Activated CD8-positive, alpha-beta memory T cell treated with anti-CD3 and anti-CD28 coated beads, Interleukin-2, amount 10 ng/mL, durations not matched to agents 7 days and 5 days (primary cell): ENCODE measurements around the gene RAPGEF3. TPM values are rescaled to one million over a fixed set of nuclear protein-coding genes. Genes with fewer than 3 reads are reported as not detected.
A peak's percentile ranks its signal among the peaks of the same experiment; 100 is the strongest.

Source experiments
- ATAC-seq: fragments of 150-1000 bp; cut with Tn5 transposase; one replicate; pipeline ENCODE4 v1.10.0; 2021; ENCODE audit warnings: moderate library complexity
- CTCF ChIA-PET: fragments of 350-600 bp; sonication (Branson Sonifier 250); formaldehyde crosslinking; loops from one replicate; lab custom pipeline; 2021; ENCODE audit warnings: antibody characterized with exemption; lab: Charles Lee
- DNase-seq: peaks from one replicate; pipeline ENCODE4 v3.0.0-alpha.2; 2020
- H3K27ac Mint-ChIP-seq: one replicate; pipeline ENCODE4 v1.8.0; 2021; ENCODE audit warnings: mild to moderate bottlenecking, mixed read lengths
- H3K27me3 Mint-ChIP-seq: one replicate; pipeline ENCODE4 v1.8.0; 2021; ENCODE audit warnings: mixed read lengths
- H3K36me3 Mint-ChIP-seq: one replicate; pipeline ENCODE4 v1.8.0; 2021; ENCODE audit warnings: mild to moderate bottlenecking, mixed read lengths
- H3K4me1 Mint-ChIP-seq: one replicate; pipeline ENCODE4 v1.8.0; 2021; ENCODE audit warnings: mixed read lengths
- H3K4me3 Mint-ChIP-seq: one replicate; pipeline ENCODE4 v1.8.0; 2021; ENCODE audit warnings: mild to moderate bottlenecking, moderate library complexity, mixed read lengths
- H3K9me3 Mint-ChIP-seq: one replicate; pipeline ENCODE4 v1.8.0; 2022; ENCODE audit warnings: low read depth, mixed read lengths
- total RNA-seq, 2 experiments: library from RNA; stranded (reverse); gene quantifications; one replicate each; pipeline ENCODE4 v1.2.3, GENCODE V29; 2021

The RAPGEF3 gene
- total RNA-seq, 2 experiments from 2014 or later, result 1.5 to 1.9 TPM

DNA sequence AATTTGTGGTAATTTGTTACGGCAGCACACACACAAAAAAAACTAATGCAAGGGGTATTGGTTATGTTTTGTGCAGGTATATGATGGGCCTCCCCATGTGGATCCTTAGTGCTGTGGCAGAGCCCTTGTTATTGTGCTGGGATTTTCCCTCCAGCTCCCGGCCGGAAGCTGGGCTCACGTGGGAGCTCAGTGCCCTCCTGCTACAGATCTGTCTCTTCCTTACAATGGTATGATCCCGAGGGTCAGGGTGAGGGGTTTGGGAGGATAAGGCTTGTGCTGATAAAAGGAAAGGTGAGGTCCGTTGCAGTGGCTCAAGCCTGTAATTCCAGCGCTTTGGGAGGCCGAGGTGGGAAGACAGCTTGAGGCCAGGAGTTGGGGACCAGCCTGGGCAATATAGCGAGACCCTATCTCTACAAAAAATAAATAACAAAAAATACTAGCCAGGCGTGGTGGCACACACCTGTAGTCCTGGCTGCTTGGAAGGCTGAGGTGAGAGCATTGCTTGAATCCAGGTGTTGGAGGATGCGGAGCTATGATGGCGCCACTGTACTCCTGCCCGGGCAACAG is 13.5 kb upstream of the RAPGEF3 start:
- peaks cover 40% of the 10 kb centered on the region for H3K4me1 Mint-ChIP-seq
- H3K9me3 Mint-ChIP-seq, result no peaks in the 10 kb centered on the region
- peak overlapping the region; percentile 68 for H3K4me3 Mint-ChIP-seq
- H3K27ac Mint-ChIP-seq, result no peak overlapping the region
- DNase-seq (no peak), ATAC-seq (no peak)
- H3K36me3 Mint-ChIP-seq, result peaks cover 2% of the 10 kb centered on the region
- CTCF ChIA-PET, result interaction anchor here (0.7 to 19.5 kb wide), 8 partner anchors 10 to 121 kb away, joined by 3 to 954 read pairs (median 6); partner anchors contain the start of genes ENDOU, RAPGEF3 and RPAP3
- peaks cover 19% of the 10 kb centered on the region for H3K27me3 Mint-ChIP-seq

DNA sequence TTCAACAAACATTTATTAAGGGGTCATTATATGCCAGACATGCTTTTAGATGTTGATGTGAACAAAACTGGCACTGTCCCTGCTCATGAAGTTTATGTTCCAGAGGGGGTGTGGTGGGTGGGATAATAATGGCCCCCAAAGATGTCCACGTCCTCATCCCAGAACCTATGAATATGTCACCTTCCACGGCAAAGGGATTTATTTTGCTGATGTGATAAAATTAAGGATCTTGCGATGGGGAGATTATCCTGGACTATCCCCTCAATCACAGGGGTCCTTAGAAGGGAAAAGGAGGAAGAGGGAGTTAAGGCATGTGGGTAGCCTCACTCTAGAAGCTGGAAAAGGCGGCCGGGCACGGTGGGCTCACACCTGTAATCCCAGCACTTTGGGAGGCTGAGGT is 12.6 kb upstream of the RAPGEF3 start:
- CTCF ChIA-PET, result interaction anchor here (2.7 to 19.5 kb wide), 4 partner anchors 20 to 62 kb away, joined by 8 to 954 read pairs (median 410); partner anchors contain the start of genes ENDOU, RAPGEF3 and RPAP3
- no peaks in the 10 kb centered on the region for H3K9me3 Mint-ChIP-seq
- peaks cover 2% of the 10 kb centered on the region for H3K36me3 Mint-ChIP-seq
- H3K27me3 Mint-ChIP-seq, result peaks cover 19% of the 10 kb centered on the region
- no peak overlapping the region for H3K27ac Mint-ChIP-seq
- ATAC-seq (no peak), DNase-seq (no peak)
- H3K4me1 Mint-ChIP-seq, result peaks cover 43% of the 10 kb centered on the region
- H3K4me3 Mint-ChIP-seq, result no peak overlapping the region

DNA sequence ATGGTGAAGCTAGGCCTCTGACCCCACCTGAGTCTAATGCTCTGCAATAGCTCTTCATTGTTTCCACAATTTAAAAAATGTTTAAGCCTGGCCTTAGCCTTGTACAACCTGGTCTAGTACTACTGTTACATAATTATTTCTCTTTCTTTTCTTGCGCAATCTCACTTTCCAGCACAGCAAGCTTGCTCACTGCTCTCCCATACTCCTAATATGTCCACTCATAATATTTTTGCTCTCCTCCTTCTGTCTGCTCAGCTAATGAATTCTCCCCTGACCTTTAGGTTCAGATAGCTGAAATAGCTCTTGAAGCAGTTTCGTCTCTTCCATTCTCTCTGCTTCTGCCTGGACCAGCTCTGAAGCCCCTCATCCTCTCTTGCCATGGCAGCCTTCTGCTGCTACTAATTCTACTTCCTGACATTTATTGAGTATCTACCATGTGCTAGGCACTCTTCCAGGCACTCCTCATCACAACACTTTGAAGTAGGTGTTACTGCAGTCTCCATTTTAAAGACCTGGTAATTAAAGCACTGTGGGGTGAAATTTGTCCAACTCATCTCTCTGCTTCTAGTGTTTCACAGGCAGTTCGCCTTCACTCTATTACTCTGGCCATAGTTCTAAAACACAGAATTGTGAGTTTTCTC is 11.5 kb upstream of the RAPGEF3 start:
- Mint-ChIP-seq H3K4me1 (peaks cover 39% of the 10 kb centered on the region), H3K27me3 (peaks cover 19% of the 10 kb centered on the region), H3K9me3 (no peaks in the 10 kb centered on the region), H3K4me3 (no peak overlapping the region), H3K27ac (no peak overlapping the region), H3K36me3 (peaks cover 2% of the 10 kb centered on the region)
- CTCF ChIA-PET, result interaction anchor here (0.7 to 19.5 kb wide), 6 partner anchors 8 to 63 kb away, joined by 3 to 954 read pairs (median 241); partner anchors contain the start of genes ENDOU, RAPGEF3 and RPAP3
- ATAC-seq (no peak), DNase-seq (no peak)

DNA sequence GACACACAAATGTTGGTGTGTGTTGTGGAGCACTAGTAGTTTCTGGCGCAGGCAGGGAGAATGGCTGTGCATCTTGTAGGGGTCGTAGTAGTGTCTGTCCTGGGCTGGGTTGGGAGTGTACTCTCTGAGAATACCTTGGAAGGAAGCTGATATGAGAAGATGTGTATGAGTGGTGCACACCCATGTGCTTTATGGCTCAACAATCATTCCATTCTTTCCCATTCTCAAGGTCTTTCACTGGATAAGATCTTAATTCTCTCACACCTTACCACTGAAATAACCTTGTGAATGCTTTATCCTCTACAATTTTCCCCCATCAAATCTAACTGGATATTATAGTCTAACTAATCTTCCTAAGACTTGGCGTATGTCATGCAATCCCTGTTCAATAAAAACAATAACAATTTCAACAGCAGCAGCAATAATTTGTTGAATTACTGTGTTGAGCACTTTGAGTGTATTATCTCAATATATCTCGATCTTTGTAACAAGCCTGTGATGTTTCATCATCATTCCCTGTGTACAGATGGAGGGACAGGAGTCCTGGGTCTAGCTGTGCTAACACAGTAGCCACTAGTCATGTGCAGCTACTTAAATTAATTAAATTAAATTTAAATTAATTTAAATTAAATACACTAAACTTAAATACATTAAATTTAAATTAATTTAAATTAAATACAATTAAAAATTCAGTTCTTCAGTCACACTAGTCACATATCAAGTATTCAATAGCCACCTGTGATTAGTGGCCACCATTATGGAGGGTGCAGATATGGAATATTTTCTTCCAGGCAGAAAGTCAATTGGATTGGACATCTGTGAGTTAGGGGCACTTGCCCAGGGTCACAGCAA is 10.8 kb upstream of the RAPGEF3 start:
- peaks cover 19% of the 10 kb centered on the region for H3K27me3 Mint-ChIP-seq

DNA sequence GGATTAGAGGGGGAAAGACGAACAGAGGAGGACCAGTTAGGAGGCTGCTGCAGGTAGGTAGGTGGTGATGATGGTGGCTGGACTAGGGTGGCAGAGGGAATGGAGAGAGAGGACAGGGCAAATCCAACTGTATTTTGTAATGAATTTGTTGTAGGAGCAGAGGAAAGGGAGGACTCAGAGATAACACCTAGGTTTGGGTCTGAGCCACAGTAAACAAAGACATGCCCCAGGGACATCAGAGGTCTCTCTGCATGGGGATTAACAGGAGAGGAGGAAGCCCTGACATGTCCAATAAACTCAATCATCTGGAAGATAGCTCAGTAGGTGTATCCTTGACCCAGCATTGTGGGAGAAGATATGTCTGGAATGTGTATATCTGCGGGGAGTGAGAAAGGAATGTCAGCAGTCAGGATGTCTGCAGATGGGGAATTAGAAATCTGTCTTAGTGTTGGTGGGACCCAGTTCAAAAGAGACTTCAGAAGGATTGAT is 9.7 kb upstream of the RAPGEF3 start:
- Mint-ChIP-seq H3K9me3 (no peaks in the 10 kb centered on the region), H3K4me1 (peaks cover 27% of the 10 kb centered on the region), H3K36me3 (no peaks in the 10 kb centered on the region), H3K27me3 (peaks cover 19% of the 10 kb centered on the region), H3K4me3 (no peak overlapping the region), H3K27ac (no peak overlapping the region)
- no peak for DNase-seq
- CTCF ChIA-PET, result interaction anchor here (1.2 to 19.5 kb wide), 11 partner anchors 10 to 195 kb away, joined by 3 to 954 read pairs (median 15); partner anchors contain the start of genes ENDOU, RAPGEF3, RPAP3 and TMEM106C
- ATAC-seq, result no peak

More for the DNA sequence above, 10.8 kb upstream of the RAPGEF3 start:
- no peak overlapping the region for H3K27ac Mint-ChIP-seq
- ATAC-seq (no peak), DNase-seq (no peak)
- H3K4me1 Mint-ChIP-seq, result peaks cover 33% of the 10 kb centered on the region
- CTCF ChIA-PET, result interaction anchor here (0.6 to 19.5 kb wide), 7 partner anchors 9 to 1301 kb away, joined by 3 to 954 read pairs (median 105); partner anchors contain the start of genes ENDOU, RAPGEF3, RHEBL1 and RPAP3
- H3K9me3 Mint-ChIP-seq, result no peaks in the 10 kb centered on the region
- no peak overlapping the region for H3K4me3 Mint-ChIP-seq
- peaks cover 2% of the 10 kb centered on the region for H3K36me3 Mint-ChIP-seq

DNA sequence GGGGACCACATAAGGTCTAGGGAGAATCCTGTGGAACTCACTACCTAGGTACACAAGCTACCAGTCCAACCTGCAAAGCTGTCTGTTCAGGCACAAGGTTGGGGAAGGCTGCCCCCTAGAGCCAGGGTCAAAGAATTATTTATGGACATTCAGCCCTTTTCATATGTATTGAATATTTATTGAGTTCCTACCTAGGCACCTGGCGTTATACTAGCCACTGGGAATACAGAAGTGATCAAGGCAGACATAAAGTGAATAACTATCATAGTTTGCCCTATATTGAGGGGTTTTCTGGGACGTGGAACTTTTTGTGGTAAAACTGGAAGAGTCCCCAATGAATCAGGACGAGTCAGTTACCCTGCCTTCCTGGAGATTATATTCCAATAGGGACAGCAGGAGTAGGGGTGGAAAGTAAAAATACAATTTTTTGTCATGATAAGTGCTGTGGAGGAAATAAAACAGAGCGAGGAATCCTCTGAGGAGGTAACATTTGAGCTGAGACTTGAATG is 8.6 kb upstream of the RAPGEF3 start:
- Mint-ChIP-seq H3K36me3 (no peaks in the 10 kb centered on the region), H3K9me3 (no peaks in the 10 kb centered on the region), H3K4me1 (peaks cover 27% of the 10 kb centered on the region), H3K27me3 (peaks cover 16% of the 10 kb centered on the region), H3K27ac (peak overlapping the region; percentile 58), H3K4me3 (no peak overlapping the region)
- ATAC-seq, result peak; percentile 85
- DNase-seq, result peak; percentile 89
- CTCF ChIA-PET, result interaction anchor here (0.7 to 19.5 kb wide), 27 partner anchors 11 to 423 kb away, joined by 3 to 954 read pairs (median 4); partner anchors contain the start of genes ENDOU, RAPGEF3, RPAP3 and TMEM106C

DNA sequence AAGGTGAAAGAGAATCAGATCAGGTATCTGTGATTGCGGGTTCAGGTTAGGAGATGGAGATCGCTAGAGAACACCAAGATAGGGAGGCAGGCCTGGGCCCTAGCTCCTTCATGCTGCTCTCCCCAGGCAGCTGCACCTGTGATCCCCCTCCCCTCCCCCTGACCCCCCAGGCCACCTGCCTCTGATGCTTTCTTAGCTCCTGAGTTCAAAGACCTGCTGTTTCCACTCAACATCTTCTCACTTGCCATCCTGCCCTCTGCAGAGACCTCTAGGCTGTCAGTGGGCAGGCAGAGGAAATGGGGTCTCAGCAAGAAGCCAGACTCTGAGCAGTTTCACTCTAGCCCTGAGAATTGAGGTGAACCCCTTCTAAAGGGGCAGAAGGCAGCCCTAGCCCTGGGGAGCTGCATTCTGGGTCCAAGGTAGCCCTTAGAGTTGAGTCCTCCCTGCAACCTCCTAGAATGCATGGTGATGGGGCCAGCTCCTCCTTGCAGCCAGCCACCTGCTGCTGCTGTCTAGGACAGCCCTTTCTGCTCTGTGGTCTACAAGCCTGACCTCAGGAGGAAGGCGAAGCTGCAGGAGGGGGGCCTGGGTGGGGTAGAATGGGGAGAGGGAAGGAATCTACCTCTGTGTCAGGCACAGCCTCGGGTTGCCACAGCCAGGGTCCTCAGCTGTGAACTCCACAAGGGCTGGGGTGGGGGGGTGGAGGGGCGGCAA is 8.0 kb upstream of the RAPGEF3 start:
- CTCF ChIA-PET, result interaction anchor here (0.7 to 19.5 kb wide), 29 partner anchors 12 to 424 kb away, joined by 3 to 954 read pairs (median 4); partner anchors contain the start of genes ENDOU, RAPGEF3, RPAP3 and TMEM106C
- H3K27me3 Mint-ChIP-seq, result peaks cover 11% of the 10 kb centered on the region
- H3K4me3 Mint-ChIP-seq, result no peak overlapping the region
- no peaks in the 10 kb centered on the region for H3K36me3 Mint-ChIP-seq
- no peak for DNase-seq
- H3K27ac Mint-ChIP-seq, result peak overlapping the region; percentile 58
- peak; percentile 75 for ATAC-seq
- H3K9me3 Mint-ChIP-seq, result no peaks in the 10 kb centered on the region
- H3K4me1 Mint-ChIP-seq, result peaks cover 30% of the 10 kb centered on the region

DNA sequence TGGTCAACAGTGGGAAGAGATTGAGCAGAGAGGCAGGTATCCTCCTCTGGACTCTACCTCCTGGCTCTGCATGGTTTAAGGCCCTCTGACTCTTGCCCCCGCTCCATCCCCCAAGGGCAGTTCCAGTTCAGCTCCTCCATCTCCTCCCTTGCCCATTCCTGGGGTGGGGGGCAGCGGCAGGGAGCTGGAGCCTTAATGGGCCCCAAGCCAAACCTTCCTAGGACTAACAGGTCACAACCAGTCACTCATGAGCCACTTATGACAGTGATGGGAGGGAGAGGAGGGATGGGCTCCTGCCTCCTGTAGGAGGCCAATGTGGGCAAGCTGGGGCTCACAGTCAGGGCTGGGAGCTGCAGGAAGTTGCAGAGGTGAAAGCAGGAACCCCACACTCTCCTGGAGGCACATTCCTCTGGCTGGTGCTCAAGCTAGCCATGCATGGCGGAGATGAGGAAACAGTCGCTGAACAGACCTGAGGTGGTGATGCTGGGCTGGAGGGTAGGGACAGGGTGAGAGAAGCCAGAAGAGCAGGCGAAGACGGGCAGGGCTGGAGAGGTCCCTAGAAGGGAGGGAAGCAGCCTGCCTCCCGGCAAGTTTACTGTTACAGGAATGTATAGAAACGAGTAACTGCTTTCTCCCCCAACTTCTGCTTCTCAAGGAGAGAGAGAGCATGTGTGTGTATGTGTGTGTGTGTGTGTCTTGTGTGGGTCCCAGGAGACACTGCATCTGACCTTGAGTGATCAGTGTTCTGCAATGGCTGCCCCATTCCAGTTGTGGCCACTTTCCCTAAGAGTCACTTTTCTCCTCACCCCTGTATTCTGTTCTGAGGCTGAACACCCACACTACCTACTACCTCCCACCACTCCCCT is 5.0 kb upstream of the RAPGEF3 start:
- ATAC-seq (no peak), DNase-seq (no peak)
- CTCF ChIA-PET, result interaction anchor here (0.6 to 26.5 kb wide), 6 partner anchors 9 to 69 kb away, joined by 3 to 954 read pairs (median 50); partner anchors contain the start of gene SLC48A1
- Mint-ChIP-seq H3K9me3 (no peaks in the 10 kb centered on the region), H3K36me3 (no peaks in the 10 kb centered on the region), H3K4me3 (no peak overlapping the region), H3K27ac (no peak overlapping the region), H3K27me3 (peaks cover 6% of the 10 kb centered on the region), H3K4me1 (peaks cover 36% of the 10 kb centered on the region)

DNA sequence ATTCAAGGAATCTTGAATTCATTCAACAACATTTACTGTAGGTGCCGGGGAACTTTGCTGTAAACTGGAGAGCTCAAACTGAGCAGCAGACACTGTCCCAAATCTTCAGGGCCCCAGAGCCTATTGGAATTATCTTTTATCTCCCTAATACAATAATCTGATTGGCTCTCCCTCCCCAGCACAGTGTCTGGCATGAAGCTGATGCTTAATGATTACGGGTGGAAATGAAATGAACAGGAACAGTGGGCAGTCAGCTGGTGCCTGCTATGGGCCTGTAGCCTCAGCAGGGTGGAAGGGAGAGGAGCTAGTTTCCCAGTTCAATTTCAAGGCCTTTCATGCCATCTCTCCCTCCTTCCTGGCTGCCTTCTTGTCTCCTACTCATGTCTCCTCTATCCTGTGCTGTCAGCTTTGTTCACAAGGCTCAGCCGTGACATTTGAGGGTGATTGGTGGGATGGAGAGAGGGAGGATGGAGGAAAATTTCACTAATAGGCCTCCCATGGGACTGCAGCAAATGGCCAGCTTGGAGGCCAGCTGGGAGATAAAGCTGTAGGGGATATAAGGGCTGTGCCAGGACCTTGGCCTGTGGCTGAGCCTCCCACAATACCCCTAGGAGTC is 4.3 kb upstream of the RAPGEF3 start:
- DNase-seq, result no peak
- H3K9me3 Mint-ChIP-seq, result no peaks in the 10 kb centered on the region
- no peak overlapping the region for H3K27ac Mint-ChIP-seq
- CTCF ChIA-PET, result interaction anchor here (0.6 to 26.5 kb wide), 8 partner anchors 9 to 75 kb away, joined by 3 to 954 read pairs (median 7); partner anchors contain the start of gene SLC48A1
- H3K4me1 Mint-ChIP-seq, result peaks cover 39% of the 10 kb centered on the region
- H3K4me3 Mint-ChIP-seq, result no peak overlapping the region
- ATAC-seq, result no peak
- H3K36me3 Mint-ChIP-seq, result no peaks in the 10 kb centered on the region
- H3K27me3 Mint-ChIP-seq, result peaks cover 6% of the 10 kb centered on the region

DNA sequence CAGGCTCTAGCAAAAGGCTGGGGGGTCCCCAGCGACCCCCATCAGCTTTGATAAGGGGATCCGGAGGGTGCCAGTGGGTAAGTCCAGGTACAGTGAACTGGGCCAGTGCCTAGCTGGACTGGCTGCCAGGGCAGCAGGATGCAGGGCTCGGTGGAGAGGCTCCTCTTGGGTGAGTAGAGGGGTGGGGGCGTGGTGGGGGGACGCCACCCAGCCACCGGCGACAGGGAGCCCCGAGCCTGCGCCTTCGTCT is 171 bp downstream of the RAPGEF3 start:
- Mint-ChIP-seq H3K36me3 (no peaks in the 10 kb centered on the region), H3K27ac (no peak overlapping the region), H3K4me1 (peaks cover 46% of the 10 kb centered on the region), H3K9me3 (no peaks in the 10 kb centered on the region), H3K27me3 (peaks cover 2% of the 10 kb centered on the region), H3K4me3 (peak overlapping the region; percentile 70)
- ATAC-seq (no peak), DNase-seq (no peak)
- CTCF ChIA-PET, result interaction anchor here (0.7 to 26.5 kb wide), 13 partner anchors 14 to 128 kb away, joined by 3 to 954 read pairs (median 4); partner anchors contain the start of gene SLC48A1
